HepG2 (cell line): ENCODE results near the gene GGT7. TPM values are rescaled to one million over a fixed set of nuclear protein-coding genes. Genes with fewer than 3 reads are reported as not detected.

Experiments used
- ATRX ChIP-seq: sonication (generic); formaldehyde crosslinking; IDR thresholded peaks from 2 replicates; pipeline ENCODE4 v1.4.0; 2020; ENCODE audit warnings: missing genetic modification reagents, borderline replicate concordance
- CHD2 ChIP-seq: IDR thresholded peaks from 2 replicates; pipeline ENCODE4 v1.6.1; 2011; ENCODE audit warnings: low read depth, low read length, improper control_type of control experiment
- FLYWCH1 ChIP-seq: sonication (generic); formaldehyde crosslinking; IDR thresholded peaks from 2 replicates; pipeline ENCODE4 v1.8.1; 2023; ENCODE audit warnings: mild to moderate bottlenecking, missing genetic modification reagents
- GTF3A ChIP-seq: sonication (generic); formaldehyde crosslinking; conservative IDR thresholded peaks from 2 replicates; pipeline ENCODE4 v1.4.0; 2020; ENCODE audit warnings: mild to moderate bottlenecking, missing genetic modification reagents
- KLF16 ChIP-seq, 2 experiments: sonication (generic) in 1 of 2; formaldehyde crosslinking in 1 of 2; IDR thresholded peaks; 2 replicates each; pipeline versions ENCODE4 v1.6.1 to v1.8.0; 2016 to 2023; ENCODE audit warnings: missing genetic modification reagents in 2 of 2, missing compliant biosample characterization in 1 of 2
- MAZ ChIP-seq, 2 experiments: sonication (generic) in 1 of 2; formaldehyde crosslinking in 1 of 2; IDR thresholded peaks; 2 replicates each; pipeline versions ENCODE4 v1.5.0 to v1.6.1; 2012 to 2020; ENCODE audit warnings: low read depth in 2 of 2, mild to moderate bottlenecking in 2 of 2, borderline replicate concordance in 1 of 2, improper control_type of control experiment in 1 of 2, low read length in 1 of 2, missing genetic modification reagents in 1 of 2, moderate library complexity in 1 of 2
- PITX1 ChIP-seq: sonication (generic); formaldehyde crosslinking; IDR thresholded peaks from 2 replicates; pipeline ENCODE4 v1.5.1; 2020; ENCODE audit warnings: mild to moderate bottlenecking, missing genetic modification reagents
- SRSF9 ChIP-seq: fragments of 200-400 bp; formaldehyde crosslinking; IDR thresholded peaks from 2 replicates; pipeline ENCODE4 v1.6.1; 2018; ENCODE audit warnings: borderline replicate concordance, mild to moderate bottlenecking, low read depth, low read length; ENCODE audit not compliant: insufficient read depth, poor library complexity, severe bottlenecking
- ZFP36L1 ChIP-seq: sonication (generic); formaldehyde crosslinking; IDR thresholded peaks from 2 replicates; pipeline ENCODE4 v1.8.0; 2022; ENCODE audit warnings: mild to moderate bottlenecking, missing genetic modification reagents, moderate library complexity
- ZNF17 ChIP-seq: sonication (generic); formaldehyde crosslinking; IDR thresholded peaks from 2 replicates; pipeline ENCODE4 v1.5.0; 2020; ENCODE audit warnings: mild to moderate bottlenecking, missing genetic modification reagents
- ZNF235 ChIP-seq: sonication (generic); formaldehyde crosslinking; IDR thresholded peaks from 2 replicates; pipeline ENCODE4 v1.8.1; 2023; ENCODE audit warnings: mild to moderate bottlenecking, missing genetic modification reagents, borderline replicate concordance
- ZNF253 ChIP-seq: sonication (generic); formaldehyde crosslinking; IDR thresholded peaks from 2 replicates; pipeline ENCODE4 v1.8.0; 2022; ENCODE audit warnings: mild to moderate bottlenecking, missing genetic modification reagents, borderline replicate concordance
- ZNF557 ChIP-seq: sonication (generic); formaldehyde crosslinking; IDR thresholded peaks from 2 replicates; pipeline ENCODE4 v1.4.0; 2020; ENCODE audit warnings: missing genetic modification reagents
- ZNF567 ChIP-seq: sonication (generic); formaldehyde crosslinking; IDR thresholded peaks from 2 replicates; pipeline ENCODE4 v1.8.1; 2023; ENCODE audit warnings: mild to moderate bottlenecking, missing genetic modification reagents, borderline replicate concordance
- ZNF737 ChIP-seq: sonication (generic); formaldehyde crosslinking; IDR thresholded peaks from 2 replicates; pipeline ENCODE4 v1.5.0; 2020; ENCODE audit warnings: missing genetic modification reagents, mild to moderate bottlenecking, borderline replicate concordance
- ZNF749 ChIP-seq: sonication (generic); formaldehyde crosslinking; IDR thresholded peaks from 2 replicates; pipeline ENCODE4 v1.8.0; 2022; ENCODE audit warnings: mild to moderate bottlenecking, missing genetic modification reagents, moderate library complexity, borderline replicate concordance
- ZNF780A ChIP-seq: sonication (generic); formaldehyde crosslinking; IDR thresholded peaks from 2 replicates; pipeline ENCODE4 v1.8.0; 2022; ENCODE audit warnings: mild to moderate bottlenecking, missing genetic modification reagents, moderate library complexity
- ZNF83 ChIP-seq: sonication (generic); formaldehyde crosslinking; IDR thresholded peaks from 2 replicates; pipeline ENCODE4 v1.4.0; 2020; ENCODE audit warnings: missing genetic modification reagents, mild to moderate bottlenecking, borderline replicate concordance
- polyA plus RNA-seq, 8 experiments: library from polyadenylated mRNA; depleted of rRNA in 3 of 8; stranded (reverse) in 7 of 8; unstranded in 1 of 8; fragments of >200 nt; fragmentation: Illumina TruSeq in 4 of 8; extraction: Trizol in 4 of 8; gene quantifications; 2 replicates each; pipeline versions ENCODE4 v1.2.1 to v1.2.3, GENCODE V29; 2011 to 2016; ENCODE audit warnings: low read depth in 4 of 8, missing spikeins in 1 of 8, mixed read lengths in 1 of 8; ENCODE audit not compliant: insufficient read depth in 1 of 8
- total RNA-seq, 5 experiments: library from RNA; depleted of rRNA; stranded (reverse); fragments of >200 nt; fragmentation: Illumina TruSeq; extraction: Trizol; gene quantifications; 2 replicates each; pipeline ENCODE4 v1.2.3, GENCODE V29; 2016; ENCODE audit warnings: low read depth in 1 of 5
- TF ChIP-seq, protein P1 (sequence below): sonication (generic); formaldehyde crosslinking; IDR thresholded peaks from 2 replicates; pipeline ENCODE4 v1.5.1; 2020; ENCODE audit warnings: missing genetic modification reagents, mild to moderate bottlenecking, borderline replicate concordance
- TF ChIP-seq, protein P2 (sequence below): sonication (generic); formaldehyde crosslinking; IDR thresholded peaks from 2 replicates; pipeline ENCODE4 v1.8.1; 2023; ENCODE audit warnings: missing genetic modification reagents, mild to moderate bottlenecking, borderline replicate concordance
- TF ChIP-seq, protein P3 (sequence below): sonication (generic); formaldehyde crosslinking; IDR thresholded peaks from 2 replicates; pipeline ENCODE4 v1.8.0; 2022; ENCODE audit warnings: mild to moderate bottlenecking, missing genetic modification reagents, borderline replicate concordance
- TF ChIP-seq, protein P4 (sequence below): sonication (generic); formaldehyde crosslinking; conservative IDR thresholded peaks from 2 replicates; pipeline ENCODE4 v1.4.0; 2020; ENCODE audit warnings: mild to moderate bottlenecking, missing genetic modification reagents, moderate library complexity

The GGT7 gene
- total and polyA plus RNA-seq, 2 of the 13 experiments (the other 11 are each of a cell fraction or from before 2014, with no cell fraction given): 6.6 to 23.0 TPM

DNA sequence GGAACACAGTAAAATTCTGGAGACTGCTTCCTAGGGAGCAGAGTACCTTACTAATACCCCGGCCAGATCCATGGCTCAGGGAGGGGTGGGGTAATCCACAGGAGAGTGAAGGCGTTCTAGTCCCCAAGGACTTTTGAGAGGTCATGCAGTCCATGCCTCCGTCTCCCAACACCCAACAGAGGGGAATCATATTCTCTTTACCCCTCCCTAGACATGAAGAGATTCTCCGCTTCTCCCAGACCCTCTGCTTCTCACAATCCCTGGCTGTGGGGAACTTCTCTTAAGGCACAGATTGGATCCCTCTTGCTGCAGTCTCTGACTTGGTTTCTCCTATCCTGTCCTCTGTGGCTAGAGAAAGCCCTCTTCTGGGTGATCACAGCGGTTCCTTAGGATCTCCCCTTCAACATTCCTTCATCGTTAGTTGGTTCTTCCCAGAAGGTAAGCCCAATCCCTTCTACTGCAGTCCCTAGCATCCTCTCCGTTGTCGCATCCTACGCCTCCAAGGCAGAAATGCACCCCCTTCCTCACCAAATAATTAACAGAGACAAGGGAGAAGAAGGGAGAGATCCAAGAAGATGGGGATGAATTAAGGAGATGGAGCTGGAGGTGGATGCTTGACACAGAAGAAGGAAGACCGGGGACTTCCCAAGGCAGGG, 562 bp downstream of the GGT7 start (continued):
- TF ChIP-seq, protein P1, sequence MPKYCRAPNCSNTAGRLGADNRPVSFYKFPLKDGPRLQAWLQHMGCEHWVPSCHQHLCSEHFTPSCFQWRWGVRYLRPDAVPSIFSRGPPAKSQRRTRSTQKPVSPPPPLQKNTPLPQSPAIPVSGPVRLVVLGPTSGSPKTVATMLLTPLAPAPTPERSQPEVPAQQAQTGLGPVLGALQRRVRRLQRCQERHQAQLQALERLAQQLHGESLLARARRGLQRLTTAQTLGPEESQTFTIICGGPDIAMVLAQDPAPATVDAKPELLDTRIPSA (CRISPR knock-in tag): no peak
- TF ChIP-seq ZNF749 (0 out of 2 replicates have a peak, but pooled peaks have one; percentile 11), CHD2 (no peak), ZNF567 (CRISPR knock-in tag) (no peak), MAZ (IDR thresholded peaks at IDR 0.05; ENCODE audit: borderline replicate concordance, low read depth, low read length) (no peak), MAZ (CRISPR knock-in tag; IDR thresholded peaks at IDR 0.05; ENCODE audit: low read depth) (no peak), ZNF235 (CRISPR knock-in tag) (0 out of 2 replicates have a peak, but pooled peaks have one; percentile 11), ZFP36L1 (CRISPR knock-in tag) (no peak), GTF3A (CRISPR knock-in tag) (0 out of 2 replicates have a peak, but pooled peaks have one; percentile 1), ATRX (CRISPR knock-in tag) (no peak), ZNF253 (0 out of 2 replicates have a peak, but pooled peaks have one; percentile 22), PITX1 (CRISPR knock-in tag) (no peak), ZNF737 (CRISPR knock-in tag) (0 out of 2 replicates have a peak, but pooled peaks have one; percentile 22), SRSF9 (no peak), ZNF83 (CRISPR knock-in tag) (no peak), ZNF780A (CRISPR knock-in tag) (no peak), ZNF557 (CRISPR knock-in tag) (no peak), FLYWCH1 (CRISPR knock-in tag) (no peak), KLF16 (CRISPR knock-in tag; IDR thresholded peaks at IDR 0.05) (no peak), ZNF17 (no peak)
- TF ChIP-seq, protein P2, sequence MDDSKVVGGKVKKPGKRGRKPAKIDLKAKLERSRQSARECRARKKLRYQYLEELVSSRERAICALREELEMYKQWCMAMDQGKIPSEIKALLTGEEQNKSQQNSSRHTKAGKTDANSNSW (CRISPR knock-in tag): no peak
- TF ChIP-seq, protein P3, sequence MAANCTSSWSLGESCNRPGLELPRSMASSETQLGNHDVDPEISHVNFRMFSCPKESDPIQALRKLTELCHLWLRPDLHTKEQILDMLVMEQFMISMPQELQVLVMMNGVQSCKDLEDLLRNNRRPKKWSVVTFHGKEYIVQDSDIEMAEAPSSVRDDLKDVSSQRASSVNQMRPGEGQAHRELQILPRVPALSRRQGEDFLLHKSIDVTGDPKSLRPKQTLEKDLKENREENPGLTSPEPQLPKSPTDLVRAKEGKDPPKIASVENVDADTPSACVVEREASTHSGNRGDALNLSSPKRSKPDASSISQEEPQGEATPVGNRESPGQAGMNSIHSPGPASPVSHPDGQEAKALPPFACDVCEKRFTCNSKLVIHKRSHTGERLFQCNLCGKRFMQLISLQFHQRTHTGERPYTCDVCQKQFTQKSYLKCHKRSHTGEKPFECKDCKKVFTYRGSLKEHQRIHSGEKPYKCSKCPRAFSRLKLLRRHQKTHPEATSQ (CRISPR knock-in tag): no peak
- TF ChIP-seq, protein P4, sequence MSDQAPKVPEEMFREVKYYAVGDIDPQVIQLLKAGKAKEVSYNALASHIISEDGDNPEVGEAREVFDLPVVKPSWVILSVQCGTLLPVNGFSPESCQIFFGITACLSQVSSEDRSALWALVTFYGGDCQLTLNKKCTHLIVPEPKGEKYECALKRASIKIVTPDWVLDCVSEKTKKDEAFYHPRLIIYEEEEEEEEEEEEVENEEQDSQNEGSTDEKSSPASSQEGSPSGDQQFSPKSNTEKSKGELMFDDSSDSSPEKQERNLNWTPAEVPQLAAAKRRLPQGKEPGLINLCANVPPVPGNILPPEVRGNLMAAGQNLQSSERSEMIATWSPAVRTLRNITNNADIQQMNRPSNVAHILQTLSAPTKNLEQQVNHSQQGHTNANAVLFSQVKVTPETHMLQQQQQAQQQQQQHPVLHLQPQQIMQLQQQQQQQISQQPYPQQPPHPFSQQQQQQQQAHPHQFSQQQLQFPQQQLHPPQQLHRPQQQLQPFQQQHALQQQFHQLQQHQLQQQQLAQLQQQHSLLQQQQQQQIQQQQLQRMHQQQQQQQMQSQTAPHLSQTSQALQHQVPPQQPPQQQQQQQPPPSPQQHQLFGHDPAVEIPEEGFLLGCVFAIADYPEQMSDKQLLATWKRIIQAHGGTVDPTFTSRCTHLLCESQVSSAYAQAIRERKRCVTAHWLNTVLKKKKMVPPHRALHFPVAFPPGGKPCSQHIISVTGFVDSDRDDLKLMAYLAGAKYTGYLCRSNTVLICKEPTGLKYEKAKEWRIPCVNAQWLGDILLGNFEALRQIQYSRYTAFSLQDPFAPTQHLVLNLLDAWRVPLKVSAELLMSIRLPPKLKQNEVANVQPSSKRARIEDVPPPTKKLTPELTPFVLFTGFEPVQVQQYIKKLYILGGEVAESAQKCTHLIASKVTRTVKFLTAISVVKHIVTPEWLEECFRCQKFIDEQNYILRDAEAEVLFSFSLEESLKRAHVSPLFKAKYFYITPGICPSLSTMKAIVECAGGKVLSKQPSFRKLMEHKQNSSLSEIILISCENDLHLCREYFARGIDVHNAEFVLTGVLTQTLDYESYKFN (CRISPR knock-in tag): no peak
